ENCODE measurements around the gene KLHL29. TPM values are rescaled to one million over a fixed set of nuclear protein-coding genes. Genes with fewer than 3 reads are reported as not detected.

Gene KLHL29
- total and polyA plus RNA-seq, 2 of the 13 experiments (the other 11 are each of a cell fraction or from before 2014, with no cell fraction given): 0.01 TPM; not detected in 1

DNA sequence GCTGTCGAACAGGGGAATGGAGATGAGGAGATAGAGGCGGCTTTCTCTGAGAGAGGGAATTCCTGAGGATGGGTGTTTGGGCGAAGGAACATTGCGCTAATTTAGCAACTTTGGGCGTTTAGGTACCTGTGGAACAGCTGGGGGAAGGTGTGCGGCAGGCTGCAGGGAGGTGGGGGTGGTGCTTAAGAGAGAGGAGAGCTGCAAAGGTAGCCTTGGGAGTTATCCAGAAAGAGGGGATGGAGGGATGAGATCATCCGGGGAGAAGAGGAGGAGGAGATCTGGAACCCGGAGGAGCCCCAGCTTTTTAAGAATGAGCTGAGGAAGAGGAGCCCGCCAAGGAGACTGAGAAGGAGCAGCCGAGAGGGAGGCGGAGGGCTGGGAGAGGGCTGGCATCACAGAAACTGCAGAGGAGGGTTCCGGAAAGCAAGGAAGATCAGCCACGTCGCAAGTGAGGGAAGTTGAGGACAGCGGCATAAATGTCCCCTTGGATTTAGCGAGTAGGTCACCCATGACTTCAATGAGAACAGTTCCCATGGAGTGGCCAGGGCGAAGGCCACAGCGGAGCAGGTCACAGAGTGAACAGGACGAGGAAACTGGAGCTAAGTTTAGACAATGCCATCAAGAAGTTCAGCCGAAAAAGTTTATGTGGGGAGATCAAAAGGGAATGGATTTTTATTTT lies 174.7 kb downstream of the KLHL29 start:
- WGBS (ENCODE audit: low lambda C conversion rate): 48% methylated on average over 20 of the region's 20 CpGs

More for the DNA sequence above, 174.7 kb downstream of the KLHL29 start:
- no TSS peak for BruUV-seq (replicated peaks)
- Histone ChIP-seq H3K27ac (ENCODE audit: extremely low read length, insufficient read depth, low read length) (no peak overlapping the region), H3K79me2 (ENCODE audit: insufficient read depth, low read length) (no peaks in the 10 kb centered on the region), H3K4me2 (ENCODE audit: low read depth, low read length) (no peak overlapping the region), H3K4me3 (replicated peaks in 1 of 3; ENCODE audit: insufficient read depth in 1 of 3, low read depth in 2 of 3, low read length in 3 of 3) (no peak overlapping the region), H2AFZ (ENCODE audit: low read length) (no peak overlapping the region), H3K4me1 (ENCODE audit: insufficient read depth, low read length) (no peaks in the 10 kb centered on the region), H3K36me3 (replicated peaks in 1 of 2; ENCODE audit: control insufficient read depth in 1 of 2, insufficient read depth in 2 of 2, low read length in 2 of 2) (no peaks in the 10 kb centered on the region), H3K9me3 (ENCODE audit: low read length) (no peaks in the 10 kb centered on the region), H4K20me1 (ENCODE audit: insufficient read depth, low read length) (no peaks in the 10 kb centered on the region), H3K9ac (ENCODE audit: insufficient read depth, low read depth, low read length) (no peak overlapping the region), H3K27me3 (ENCODE audit: control insufficient read depth in 1 of 2, insufficient read depth in 2 of 2, low read length in 2 of 2) (peaks cover 4 to 47% of the 10 kb centered on the region in 2 experiments; a peak in 4 of 5 replicates)
- no peak for FAIRE-seq
- ChIA-PET POLR2A (no interaction called here), CTCF (ENCODE audit: low intra/inter-chr PET ratio, low total read pairs) (no interaction called here)
- intact Hi-C loops (cut with micrococcal nuclease; ENCODE audit: unreplicated experiment) (no loop called here), in situ Hi-C loops (cut with HindIII; ENCODE audit: extremely low pct_ligation_motif_present, low pct_unique_long_range_greater_than_20kb) (no loop called here)
- TF ChIP-seq, protein P1, sequence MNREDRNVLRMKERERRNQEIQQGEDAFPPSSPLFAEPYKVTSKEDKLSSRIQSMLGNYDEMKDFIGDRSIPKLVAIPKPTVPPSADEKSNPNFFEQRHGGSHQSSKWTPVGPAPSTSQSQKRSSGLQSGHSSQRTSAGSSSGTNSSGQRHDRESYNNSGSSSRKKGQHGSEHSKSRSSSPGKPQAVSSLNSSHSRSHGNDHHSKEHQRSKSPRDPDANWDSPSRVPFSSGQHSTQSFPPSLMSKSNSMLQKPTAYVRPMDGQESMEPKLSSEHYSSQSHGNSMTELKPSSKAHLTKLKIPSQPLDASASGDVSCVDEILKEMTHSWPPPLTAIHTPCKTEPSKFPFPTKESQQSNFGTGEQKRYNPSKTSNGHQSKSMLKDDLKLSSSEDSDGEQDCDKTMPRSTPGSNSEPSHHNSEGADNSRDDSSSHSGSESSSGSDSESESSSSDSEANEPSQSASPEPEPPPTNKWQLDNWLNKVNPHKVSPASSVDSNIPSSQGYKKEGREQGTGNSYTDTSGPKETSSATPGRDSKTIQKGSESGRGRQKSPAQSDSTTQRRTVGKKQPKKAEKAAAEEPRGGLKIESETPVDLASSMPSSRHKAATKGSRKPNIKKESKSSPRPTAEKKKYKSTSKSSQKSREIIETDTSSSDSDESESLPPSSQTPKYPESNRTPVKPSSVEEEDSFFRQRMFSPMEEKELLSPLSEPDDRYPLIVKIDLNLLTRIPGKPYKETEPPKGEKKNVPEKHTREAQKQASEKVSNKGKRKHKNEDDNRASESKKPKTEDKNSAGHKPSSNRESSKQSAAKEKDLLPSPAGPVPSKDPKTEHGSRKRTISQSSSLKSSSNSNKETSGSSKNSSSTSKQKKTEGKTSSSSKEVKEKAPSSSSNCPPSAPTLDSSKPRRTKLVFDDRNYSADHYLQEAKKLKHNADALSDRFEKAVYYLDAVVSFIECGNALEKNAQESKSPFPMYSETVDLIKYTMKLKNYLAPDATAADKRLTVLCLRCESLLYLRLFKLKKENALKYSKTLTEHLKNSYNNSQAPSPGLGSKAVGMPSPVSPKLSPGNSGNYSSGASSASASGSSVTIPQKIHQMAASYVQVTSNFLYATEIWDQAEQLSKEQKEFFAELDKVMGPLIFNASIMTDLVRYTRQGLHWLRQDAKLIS (CRISPR knock-in tag; IDR thresholded peaks at IDR 0.05): no peak
- TF ChIP-seq PHF20 (CRISPR knock-in tag; IDR thresholded peaks at IDR 0.05): no peak
- no peak for TF ChIP-seq ZMYM2 (CRISPR knock-in tag; IDR thresholded peaks at IDR 0.05)
- no peak for TF ChIP-seq HMG20A (CRISPR knock-in tag; IDR thresholded peaks at IDR 0.05; ENCODE audit: borderline replicate concordance)
- TF ChIP-seq ZNF235 (CRISPR knock-in tag; IDR thresholded peaks at IDR 0.05; ENCODE audit: borderline replicate concordance): no peak
- no peak for TF ChIP-seq MLLT10 (CRISPR knock-in tag; IDR thresholded peaks at IDR 0.05)
- TF ChIP-seq HMGA1 (CRISPR knock-in tag; conservative IDR thresholded peaks at IDR 0.05): no peak
- no peak for TF ChIP-seq XRCC5 (optimal IDR thresholded peaks at IDR 0.05; ENCODE audit: low read length)
- TF ChIP-seq, protein P2, sequence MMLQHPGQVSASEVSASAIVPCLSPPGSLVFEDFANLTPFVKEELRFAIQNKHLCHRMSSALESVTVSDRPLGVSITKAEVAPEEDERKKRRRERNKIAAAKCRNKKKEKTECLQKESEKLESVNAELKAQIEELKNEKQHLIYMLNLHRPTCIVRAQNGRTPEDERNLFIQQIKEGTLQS (CRISPR knock-in tag; IDR thresholded peaks at IDR 0.05): no peak
- no peak for TF ChIP-seq NR2F1 (CRISPR knock-in tag; IDR thresholded peaks at IDR 0.05)
- TF ChIP-seq JUN (CRISPR knock-in tag; IDR thresholded peaks at IDR 0.05): no peak
- no peak for TF ChIP-seq CHD4 (IDR thresholded peaks at IDR 0.05; ENCODE audit: borderline replicate concordance, low read length)
- TF ChIP-seq ZNF569 (CRISPR knock-in tag; IDR thresholded peaks at IDR 0.05; ENCODE audit: borderline replicate concordance): no peak
- no peak for TF ChIP-seq NPAS2 (CRISPR knock-in tag; IDR thresholded peaks at IDR 0.05; ENCODE audit: borderline replicate concordance)
- TF ChIP-seq ZNF709 (CRISPR knock-in tag; IDR thresholded peaks at IDR 0.05): no peak
- no peak for TF ChIP-seq ZNF775 (CRISPR knock-in tag; IDR thresholded peaks at IDR 0.05; ENCODE audit: borderline replicate concordance)
- DNase-seq (ENCODE audit: low spot score): no peak
- ATAC-seq: no peak

All from HepG2 (cell line).